ENCODE data around the gene CHRNA4. TPM values are rescaled to one million over a fixed set of nuclear protein-coding genes. Genes with fewer than 3 reads are reported as not detected.

CHRNA4 gene
- total RNA-seq, 2 donors from 2014 or later: not detected

DNA sequence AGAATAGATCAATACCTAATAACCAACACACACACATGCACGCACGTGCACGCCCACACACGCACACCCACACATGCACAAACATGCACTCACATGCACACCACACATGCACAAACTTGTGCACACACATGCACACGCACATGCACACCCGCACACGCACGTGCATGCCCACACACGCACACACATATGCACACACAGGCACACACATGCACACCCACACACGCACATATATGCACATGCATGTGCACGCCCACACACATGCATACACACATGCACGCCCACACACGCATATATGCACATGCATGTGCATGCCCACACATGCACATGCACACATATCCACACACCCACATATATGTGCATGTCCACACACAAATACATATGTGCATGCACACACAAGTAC is 26.2 kb upstream of the CHRNA4 start:
- Histone ChIP-seq H3K9me3 (peaks cover 0 to 11% (median 0%) of the 10 kb centered on the region in 3 donors), H3K36me3 (replicated peaks in 1 of 2; ENCODE audit: insufficient read depth in 1 of 2, low read depth in 2 of 2) (no peaks in the 10 kb centered on the region), H3K27me3 (peaks cover 0 to 4% of the 10 kb centered on the region in 2 donors), H3K4me3 (no peak overlapping the region), H3K4me1 (no peaks in the 10 kb centered on the region), H3K27ac (no peak overlapping the region)
- ATAC-seq (no peak), DNase-seq (no peak)
- TF ChIP-seq, protein P1, sequence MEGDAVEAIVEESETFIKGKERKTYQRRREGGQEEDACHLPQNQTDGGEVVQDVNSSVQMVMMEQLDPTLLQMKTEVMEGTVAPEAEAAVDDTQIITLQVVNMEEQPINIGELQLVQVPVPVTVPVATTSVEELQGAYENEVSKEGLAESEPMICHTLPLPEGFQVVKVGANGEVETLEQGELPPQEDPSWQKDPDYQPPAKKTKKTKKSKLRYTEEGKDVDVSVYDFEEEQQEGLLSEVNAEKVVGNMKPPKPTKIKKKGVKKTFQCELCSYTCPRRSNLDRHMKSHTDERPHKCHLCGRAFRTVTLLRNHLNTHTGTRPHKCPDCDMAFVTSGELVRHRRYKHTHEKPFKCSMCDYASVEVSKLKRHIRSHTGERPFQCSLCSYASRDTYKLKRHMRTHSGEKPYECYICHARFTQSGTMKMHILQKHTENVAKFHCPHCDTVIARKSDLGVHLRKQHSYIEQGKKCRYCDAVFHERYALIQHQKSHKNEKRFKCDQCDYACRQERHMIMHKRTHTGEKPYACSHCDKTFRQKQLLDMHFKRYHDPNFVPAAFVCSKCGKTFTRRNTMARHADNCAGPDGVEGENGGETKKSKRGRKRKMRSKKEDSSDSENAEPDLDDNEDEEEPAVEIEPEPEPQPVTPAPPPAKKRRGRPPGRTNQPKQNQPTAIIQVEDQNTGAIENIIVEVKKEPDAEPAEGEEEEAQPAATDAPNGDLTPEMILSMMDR (IDR thresholded peaks at IDR 0.05): no peak
- no peak for TF ChIP-seq POLR2A (IDR thresholded peaks at IDR 0.05)
- WGBS, 2 donors: 82 to 85% methylated on average over 13 of the region's 13 CpGs
- intact Hi-C loops (cut with DNase I): no loop called here

DNA sequence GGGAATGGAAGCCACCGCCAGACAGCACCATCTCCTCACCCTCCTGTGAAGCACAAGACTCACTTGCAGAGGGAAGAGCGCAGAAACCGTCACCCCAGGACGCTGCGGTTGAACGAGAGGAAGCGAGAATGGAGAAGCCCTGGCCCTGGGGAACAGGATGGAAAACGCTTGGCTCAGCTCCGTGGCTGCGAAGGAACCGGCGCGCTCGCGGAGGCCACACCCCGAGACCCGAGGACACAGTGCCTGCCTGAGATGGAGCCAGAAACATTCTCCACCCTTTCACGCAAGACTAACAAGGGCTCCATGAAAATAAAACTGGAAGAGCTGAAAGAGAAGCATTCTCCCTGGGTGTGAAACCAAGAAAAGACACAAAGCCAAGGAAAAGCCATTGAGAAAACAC is 25.3 kb upstream of the CHRNA4 start:
- DNase-seq (no peak), ATAC-seq (no peak)
- Histone ChIP-seq H3K27me3 (peaks cover 0 to 6% of the 10 kb centered on the region in 2 donors), H3K4me1 (no peaks in the 10 kb centered on the region), H3K36me3 (replicated peaks in 1 of 2; ENCODE audit: insufficient read depth in 1 of 2, low read depth in 2 of 2) (no peaks in the 10 kb centered on the region), H3K9me3 (peaks cover 0 to 11% (median 0%) of the 10 kb centered on the region in 3 donors), H3K4me3 (no peak overlapping the region), H3K27ac (no peak overlapping the region)
- intact Hi-C loops (cut with DNase I): no loop called here
- WGBS, 2 donors: 88 to 91% methylated on average over 16 to 18 of the region's 18 CpGs
- no peak for TF ChIP-seq POLR2A (IDR thresholded peaks at IDR 0.05)
- TF ChIP-seq, protein P1 (IDR thresholded peaks at IDR 0.05): no peak

DNA sequence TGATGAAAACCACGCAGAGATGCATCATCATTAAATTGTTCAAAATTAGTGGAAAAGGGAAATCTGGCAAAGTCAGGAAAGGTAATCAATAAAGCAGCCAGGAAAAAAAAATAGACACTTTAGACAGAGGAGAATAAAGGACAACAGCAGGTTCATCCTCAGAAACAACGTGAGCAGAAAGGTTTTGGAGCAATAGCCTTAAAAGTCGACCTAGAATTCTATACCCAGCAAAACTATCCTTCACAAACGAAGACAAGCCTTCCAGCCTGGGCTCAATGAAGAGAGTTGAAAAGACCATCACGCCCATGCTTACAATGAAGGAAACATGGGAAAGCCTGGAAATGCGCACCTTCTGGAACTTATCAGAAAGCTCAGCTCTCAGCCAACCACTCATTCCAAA is 24.7 kb upstream of the CHRNA4 start:
- no peak for ATAC-seq
- H3K27ac ChIP-seq: no peak overlapping the region
- intact Hi-C loops (cut with DNase I): no loop called here
- no peak overlapping the region for H3K4me3 ChIP-seq
- H3K36me3 ChIP-seq (replicated peaks in 1 of 2; ENCODE audit: insufficient read depth in 1 of 2, low read depth in 2 of 2): no peaks in the 10 kb centered on the region
- peaks cover 0 to 6% of the 10 kb centered on the region in 2 donors for H3K27me3 ChIP-seq
- peaks cover 0 to 11% (median 0%) of the 10 kb centered on the region in 3 donors for H3K9me3 ChIP-seq
- no peaks in the 10 kb centered on the region for H3K4me1 ChIP-seq
- TF ChIP-seq, protein P1 (IDR thresholded peaks at IDR 0.05): no peak
- TF ChIP-seq POLR2A (IDR thresholded peaks at IDR 0.05): no peak
- 63 to 75% methylated on average over 6 of the region's 6 CpGs for WGBS, 2 donors
- DNase-seq: no peak

DNA sequence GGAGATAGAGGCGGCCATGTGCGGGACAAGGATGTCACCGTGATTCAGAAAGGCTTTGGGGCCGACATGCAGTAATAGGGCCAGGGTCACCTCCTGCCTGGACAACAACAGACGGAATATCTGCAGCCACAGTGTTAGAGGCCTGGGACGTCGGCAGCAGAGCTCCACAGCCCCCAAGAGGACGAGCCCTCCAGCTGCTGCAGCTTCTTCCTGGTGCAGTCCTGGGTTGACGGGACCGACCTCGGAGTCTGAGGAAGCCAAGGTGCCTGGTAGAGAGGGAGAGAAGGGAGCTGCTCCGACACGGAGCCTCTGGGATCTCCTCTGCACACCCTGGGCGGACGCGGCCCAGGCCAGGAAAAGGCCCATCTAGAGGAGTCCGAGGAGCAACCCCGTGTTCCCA is 23.2 kb upstream of the CHRNA4 start:
- Histone ChIP-seq H3K4me3 (no peak overlapping the region), H3K27ac (no peak overlapping the region), H3K9me3 (peaks cover 0 to 11% (median 0%) of the 10 kb centered on the region in 3 donors), H3K27me3 (peaks cover 0 to 6% of the 10 kb centered on the region in 2 donors), H3K36me3 (replicated peaks in 1 of 2; ENCODE audit: insufficient read depth in 1 of 2, low read depth in 2 of 2) (no peaks in the 10 kb centered on the region), H3K4me1 (no peaks in the 10 kb centered on the region)
- no peak for DNase-seq
- intact Hi-C loops (cut with DNase I): no loop called here
- WGBS, 2 donors: 51 to 56% methylated on average over 11 to 18 of the region's 18 CpGs
- TF ChIP-seq, protein P1 (IDR thresholded peaks at IDR 0.05): no peak
- no peak for ATAC-seq

DNA sequence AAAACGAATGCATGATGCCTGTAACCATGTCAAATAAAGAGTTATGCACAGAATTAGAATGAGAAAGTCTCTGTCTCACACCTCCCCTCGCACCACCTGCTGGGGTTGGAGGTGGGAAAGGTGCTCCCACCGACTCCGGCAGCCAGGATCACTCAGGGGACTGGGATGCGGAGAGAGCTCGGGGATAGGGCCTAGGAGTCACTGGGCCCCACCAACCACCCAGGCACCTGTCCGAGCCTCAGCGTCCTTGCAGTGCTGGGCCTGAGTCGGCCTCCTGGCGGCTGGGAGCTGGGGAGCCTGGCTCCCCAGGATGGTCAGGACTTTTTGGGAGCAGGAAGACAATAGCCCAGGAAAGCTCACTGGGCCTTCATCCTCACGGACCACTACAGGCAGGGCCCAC is 22.4 kb upstream of the CHRNA4 start:
- DNase-seq (no peak), ATAC-seq (no peak)
- Histone ChIP-seq H3K27ac (no peak overlapping the region), H3K4me3 (no peak overlapping the region), H3K36me3 (replicated peaks in 1 of 2; ENCODE audit: insufficient read depth in 1 of 2, low read depth in 2 of 2) (no peaks in the 10 kb centered on the region), H3K9me3 (peaks cover 0 to 11% (median 0%) of the 10 kb centered on the region in 3 donors), H3K27me3 (peaks cover 0 to 6% of the 10 kb centered on the region in 2 donors), H3K4me1 (no peaks in the 10 kb centered on the region)
- TF ChIP-seq, protein P1 (IDR thresholded peaks at IDR 0.05): no peak
- no peak for TF ChIP-seq POLR2A (IDR thresholded peaks at IDR 0.05)
- WGBS, 2 donors: 34 to 36% methylated on average over 7 to 11 of the region's 11 CpGs
- intact Hi-C loops (cut with DNase I): no loop called here
